HuH-7.5 (cell line): Measurements from ENCODE around the gene AOC3.
"Not testable (repeated sequence)": the region's sequence is repeated elsewhere in the genome, so short reads cannot be mapped to it uniquely, and the experiment has no call there.

Experiments used
- DNase-seq: peaks from one replicate; pipeline ENCODE4 v3.0.0; 2011; ENCODE audit warnings: low spot score

AOC3 gene

DNA sequence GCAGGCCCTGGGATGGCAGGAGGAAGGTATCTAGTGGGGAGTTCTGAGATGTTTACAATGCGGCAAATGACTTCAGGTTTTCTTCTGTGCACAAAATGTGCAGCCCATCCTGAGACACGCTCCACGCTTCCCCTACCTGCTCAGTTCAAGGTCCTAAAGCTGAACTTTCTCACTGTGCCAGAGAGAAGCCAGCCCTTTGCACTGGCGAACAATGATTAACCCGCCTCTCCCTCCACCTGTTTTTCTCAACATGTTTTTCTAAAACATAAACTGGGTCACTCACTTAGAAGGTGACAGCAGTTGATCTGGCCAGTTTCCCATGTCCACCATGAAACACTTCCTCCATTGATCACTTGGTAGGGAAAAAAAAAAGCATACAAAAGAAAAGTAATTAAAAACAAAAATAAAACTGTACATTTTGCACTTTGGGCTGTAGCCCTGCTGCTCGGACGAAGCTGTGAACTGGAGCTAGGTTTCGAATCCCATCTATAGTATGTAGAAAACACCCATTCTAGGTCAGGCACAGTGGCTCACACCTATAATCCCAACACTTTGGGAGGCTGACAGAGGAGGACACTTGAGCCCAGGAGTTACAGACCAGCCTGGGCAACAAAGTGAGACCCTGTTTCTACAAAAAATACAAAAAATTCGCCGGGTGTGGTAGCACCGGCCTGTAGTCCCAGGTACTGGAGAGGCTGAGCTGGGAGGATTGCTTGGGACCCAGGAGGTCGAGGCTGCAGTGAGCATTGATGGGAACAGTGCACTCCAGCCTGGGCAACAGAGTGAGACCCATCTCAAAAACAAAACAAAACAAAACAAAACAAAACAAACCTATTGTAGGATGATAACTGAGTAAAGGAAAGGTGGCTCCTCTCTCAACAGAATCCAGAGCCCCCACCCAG, 43.5 kb downstream of the AOC3 start:
- DNase-seq, result peak; percentile 43

DNA sequence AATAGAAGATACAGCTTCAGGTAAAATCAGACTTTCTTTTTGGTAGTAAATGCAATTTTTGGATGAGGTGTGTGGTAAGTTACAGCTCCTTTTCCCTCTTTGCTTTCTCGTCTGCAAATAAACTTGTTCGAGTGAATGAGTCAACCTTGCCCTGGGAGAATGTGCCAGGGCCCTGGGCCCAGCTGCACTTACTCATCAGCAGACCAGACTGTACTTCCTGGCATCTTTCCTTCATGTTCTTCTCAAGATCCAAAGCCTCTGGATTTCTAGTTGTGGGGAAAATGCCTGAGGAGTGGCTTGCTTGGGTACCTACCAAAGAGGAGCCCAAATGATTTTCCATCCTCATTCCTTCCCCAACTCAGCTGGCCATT, 44.2 kb downstream of the AOC3 start:
- no peak for DNase-seq

DNA sequence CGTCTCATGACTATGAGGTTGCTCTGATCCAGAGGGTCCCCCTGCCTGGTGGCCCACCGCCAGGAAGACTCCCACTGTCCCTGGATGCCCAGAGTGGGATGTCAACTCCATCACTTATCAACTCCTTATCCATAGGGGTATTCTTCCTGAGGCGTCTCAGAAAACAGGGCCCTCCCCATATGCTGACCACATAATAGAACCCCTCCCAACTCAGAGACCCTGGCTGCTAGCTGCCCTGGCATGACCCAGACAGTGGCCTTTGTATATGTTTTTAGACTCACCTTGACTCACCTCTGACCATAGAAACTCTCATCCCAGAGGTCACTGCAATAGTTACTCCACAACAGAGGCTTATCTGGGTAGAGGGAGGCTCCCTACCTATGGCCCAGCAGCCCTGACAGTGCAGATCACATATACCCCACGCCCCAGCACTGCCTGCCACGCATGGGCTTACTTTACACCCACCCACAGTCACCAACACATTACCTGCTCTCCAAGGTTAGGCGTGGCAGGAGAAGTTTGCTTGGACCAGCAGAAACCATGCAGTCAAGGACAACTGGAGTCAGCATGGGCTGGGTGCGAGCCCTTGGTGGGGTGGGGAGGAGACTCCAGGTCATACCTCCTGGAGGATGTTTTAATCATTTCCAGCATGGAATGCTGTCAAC, 47.3 kb downstream of the AOC3 start:
- no peak for DNase-seq

DNA sequence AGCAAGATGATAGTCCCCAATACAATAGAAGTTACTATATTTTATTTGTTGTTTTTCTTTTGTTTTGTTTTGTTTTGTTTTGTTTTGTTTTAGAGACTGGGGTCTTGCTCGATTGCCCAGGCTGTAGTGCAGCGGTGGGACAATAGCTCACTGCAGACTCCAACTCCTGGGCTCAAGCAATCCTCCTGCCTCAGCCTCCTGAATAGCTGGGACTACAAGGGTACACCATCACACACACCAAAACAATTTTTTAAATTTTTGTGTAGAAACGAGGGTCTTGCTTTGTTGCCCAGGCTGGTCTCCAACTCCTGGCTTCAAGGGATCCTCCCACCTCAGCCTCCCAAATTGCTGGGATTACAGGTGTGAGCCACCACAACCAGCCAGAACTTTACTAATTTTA, 49.0 kb downstream of the AOC3 start:
- DNase-seq, result not testable (repeated sequence)

DNA sequence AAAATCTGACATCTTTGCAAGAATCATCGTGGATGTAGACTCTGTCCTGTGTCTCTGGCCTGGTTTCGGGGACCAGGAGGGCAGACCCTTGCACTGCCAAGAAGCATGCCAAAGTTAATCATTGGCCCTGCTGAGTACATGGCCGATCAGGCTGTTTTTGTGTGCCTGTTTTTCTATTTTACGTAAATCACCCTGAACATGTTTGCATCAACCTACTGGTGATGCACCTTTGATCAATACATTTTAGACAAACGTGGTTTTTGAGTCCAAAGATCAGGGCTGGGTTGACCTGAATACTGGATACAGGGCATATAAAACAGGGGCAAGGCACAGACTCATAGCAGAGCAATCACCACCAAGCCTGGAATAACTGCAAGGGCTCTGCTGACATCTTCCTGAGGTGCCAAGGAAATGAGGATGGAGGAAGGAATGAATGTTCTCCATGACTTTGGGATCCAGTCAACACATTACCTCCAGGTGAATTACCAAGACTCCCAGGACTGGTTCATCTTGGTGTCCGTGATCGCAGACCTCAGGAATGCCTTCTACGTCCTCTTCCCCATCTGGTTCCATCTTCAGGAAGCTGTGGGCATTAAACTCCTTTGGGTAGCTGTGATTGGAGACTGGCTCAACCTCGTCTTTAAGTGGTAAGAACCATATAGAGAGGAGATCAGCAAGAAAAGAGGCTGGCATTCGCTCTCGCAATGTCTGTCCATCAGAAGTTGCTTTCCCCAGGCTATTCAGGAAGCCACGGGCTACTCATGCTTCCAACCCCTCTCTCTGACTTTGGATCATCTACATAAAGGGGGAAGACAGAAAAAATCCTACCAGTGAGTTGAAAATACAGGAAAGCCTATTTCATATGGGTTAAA, 49.7 kb downstream of the AOC3 start, which contains the start of gene G6PC1:
Gene G6PC1, plus strand, starts transcription at position 340 of the 872 bp plus-strand sequence. Its CDS starts 78 bp downstream, at position 418.
- DNase-seq, result no peak

DNA sequence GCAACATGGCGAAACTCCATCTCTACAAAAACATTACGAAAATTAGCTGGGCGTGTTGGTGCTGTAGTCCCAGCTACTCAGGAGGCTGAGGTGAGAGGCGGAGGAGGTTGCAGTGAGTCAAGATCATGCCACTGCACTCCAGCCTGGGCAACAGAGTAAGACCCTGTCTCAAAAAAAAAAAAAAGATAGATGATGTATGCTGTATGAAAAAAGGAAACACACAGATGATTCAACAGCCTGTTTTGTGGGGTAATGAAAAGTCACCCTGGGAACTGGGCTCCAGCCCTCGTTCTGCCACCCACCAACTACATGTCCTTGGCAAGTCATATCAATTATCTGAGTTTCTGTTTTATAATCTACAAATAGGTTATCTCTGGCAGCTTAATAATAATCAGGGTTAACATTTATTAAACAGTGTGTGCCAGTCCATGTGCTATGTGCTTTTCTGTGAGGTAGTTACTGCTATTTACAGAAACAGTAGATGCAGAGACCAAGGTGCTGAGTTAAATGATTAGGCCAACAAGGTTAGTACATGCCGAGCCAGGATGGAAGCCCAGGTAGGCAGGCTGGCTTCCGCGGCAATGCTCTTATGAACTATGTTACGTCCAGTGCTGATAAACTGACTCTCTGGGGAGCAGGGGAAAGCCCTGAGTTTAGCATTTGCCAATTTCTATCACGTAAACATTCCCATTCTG, 50.7 kb downstream of the AOC3 start:
- no peak for DNase-seq

DNA sequence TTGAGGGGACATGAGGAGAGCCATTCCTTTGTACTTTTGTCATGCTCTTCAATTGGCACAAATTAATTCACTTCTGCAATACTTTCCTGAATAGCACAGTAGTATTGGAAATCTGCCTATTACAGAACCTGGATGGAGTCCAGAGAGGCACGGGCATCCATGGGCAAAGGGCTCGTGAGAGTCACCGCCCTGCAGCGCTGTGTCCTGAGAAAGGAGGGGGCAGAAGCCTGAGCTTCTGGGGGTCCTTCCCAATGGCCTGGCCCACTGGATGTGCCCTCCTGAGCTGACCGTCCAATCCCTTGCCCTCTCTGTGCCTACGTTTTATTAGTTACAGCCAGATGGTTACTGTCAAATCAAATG, 53.1 kb downstream of the AOC3 start:
- DNase-seq, result no peak

DNA sequence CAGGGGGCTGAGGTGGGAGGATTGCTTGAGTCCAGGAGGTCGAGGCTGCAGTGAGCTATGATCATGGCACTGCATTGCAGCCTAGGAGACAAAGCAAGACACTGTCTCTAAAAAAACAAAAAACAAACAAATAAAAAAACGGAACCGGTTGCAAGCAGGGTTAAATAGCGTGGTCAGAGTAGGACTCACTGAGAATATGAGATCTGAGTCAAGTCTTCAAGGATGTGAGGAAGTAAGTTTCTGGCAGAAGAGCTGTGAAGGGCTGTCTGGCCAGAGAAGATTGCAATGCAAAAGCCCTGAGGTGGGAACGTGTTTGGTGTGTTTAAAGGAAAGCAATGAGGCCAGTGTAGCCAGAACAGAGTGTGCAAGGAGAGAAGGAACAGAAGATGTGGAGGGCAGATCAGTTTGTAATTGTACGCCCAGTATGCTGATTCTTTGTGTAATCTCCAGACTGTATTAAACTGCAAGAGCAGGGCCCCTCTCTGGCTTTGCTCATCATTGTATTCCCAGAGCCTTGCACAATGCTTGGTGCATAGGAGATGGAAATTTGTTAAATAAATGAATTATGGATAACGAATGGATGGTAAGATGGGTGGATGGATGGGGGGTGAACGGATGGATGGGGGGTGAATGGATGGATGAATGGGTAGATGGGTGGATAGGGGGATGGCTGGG, 55.9 kb downstream of the AOC3 start:
- no peak for DNase-seq
